EL (cell line): Measurements from ENCODE around the gene ISCA2.

Source experiments
- DNase-seq: peaks from one replicate; pipeline ENCODE4 v3.0.0-alpha.2; 2016

ISCA2 gene

DNA sequence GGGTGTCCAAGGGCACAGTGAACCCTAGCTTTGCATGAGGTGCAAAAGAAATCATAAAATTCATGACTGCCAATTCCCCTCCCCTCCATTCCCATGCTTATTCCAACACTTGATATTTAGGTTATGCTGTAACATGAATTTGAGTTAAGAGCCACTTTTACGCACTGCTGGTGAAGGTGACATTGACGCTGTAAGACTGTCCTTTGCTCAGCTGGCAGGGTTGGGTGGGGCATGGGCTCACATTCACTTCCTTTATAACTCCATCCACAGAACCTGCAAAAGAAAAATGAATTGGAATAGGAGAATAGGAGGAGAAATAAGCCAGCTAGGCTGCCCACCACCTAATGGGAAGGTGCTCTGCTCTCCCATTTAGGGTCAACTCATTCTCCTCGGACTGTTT, 7.4 kb upstream of the ISCA2 start:
- no peak for DNase-seq

DNA sequence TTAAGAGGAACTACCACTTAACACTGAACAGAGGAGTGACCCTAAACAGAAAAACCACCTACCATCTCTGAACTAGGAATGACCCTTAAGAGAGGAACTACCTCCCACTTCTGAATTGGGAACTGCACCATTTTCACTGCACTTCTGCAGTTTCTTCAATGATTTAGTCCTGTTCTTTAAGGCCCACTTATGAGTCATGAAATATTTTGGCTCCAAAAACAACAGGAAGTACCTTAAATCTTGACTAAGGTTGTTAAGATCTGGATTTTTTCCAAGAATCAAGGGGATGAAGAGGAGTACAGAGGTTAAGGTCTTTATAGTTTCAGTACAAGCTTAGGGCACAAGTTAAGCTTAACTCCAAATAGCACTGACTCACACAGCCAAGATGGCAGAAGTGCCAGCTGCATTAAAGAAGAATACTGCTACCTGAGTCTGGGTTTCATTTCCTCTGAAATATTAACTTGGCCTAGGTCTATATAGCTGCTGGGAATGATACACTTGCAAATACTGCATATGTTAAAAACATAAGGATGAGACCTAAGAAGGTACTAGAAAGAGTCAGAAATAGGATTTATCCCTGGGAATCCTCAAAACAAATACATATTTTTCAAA, 4.7 kb upstream of the ISCA2 start:
- DNase-seq = peak; percentile 77

DNA sequence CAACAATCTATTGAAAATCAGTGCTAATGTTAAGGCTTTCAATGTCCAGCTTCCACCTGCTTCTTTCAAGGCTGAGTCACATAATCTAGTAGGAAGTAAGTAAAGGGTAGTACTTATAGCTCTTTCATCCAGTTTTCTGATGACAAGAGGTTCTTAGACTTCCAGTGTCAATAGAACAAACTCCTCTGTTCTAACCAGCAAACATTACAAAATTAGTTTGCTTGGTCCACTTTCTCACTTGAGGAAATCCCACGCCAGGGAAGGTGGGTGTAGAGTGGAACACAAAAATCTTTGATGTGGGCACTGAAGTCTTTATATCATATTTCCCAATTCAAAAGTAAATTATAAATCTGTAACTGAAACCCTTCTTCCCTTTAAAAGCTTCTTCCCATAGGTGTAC, 3.1 kb upstream of the ISCA2 start:
- no peak for DNase-seq

DNA sequence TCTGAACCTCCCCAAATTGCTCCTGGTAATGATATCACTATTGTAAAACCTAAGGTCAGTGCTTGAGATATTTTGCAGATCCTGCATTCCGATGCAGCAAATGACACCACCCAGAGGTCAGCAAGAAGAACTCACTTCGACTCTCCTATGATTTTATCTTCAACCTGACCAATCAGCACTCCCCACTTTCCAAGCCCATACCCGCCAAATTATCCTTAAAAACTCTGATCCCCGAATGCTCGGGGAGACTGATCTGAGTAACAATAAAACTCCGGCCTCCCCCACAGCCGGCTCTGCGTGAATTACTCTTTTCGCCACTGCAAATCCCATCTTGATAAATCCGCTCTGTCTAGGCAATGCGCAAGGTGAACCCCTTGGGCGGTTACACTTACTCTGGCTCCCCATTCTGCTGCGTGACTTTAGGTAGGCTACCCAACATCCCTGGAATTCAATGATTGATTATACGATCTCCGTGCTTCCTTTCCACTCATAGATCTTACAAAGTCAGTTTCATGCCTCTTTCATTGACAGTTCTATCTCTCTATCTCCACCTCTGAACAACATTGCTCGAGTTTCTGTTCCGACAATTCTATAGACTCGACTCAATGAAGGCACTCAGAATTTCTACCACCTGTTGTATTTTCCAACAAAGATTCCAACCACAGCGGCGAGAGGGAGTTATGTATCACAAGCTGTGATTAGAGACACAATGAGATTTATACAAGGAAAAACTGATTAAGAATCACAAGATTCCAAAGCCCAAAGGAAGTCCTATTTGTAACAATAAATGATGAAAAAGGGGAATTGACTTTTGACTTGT, 1.4 kb upstream of the ISCA2 start:
- DNase-seq = peak; percentile 65

DNA sequence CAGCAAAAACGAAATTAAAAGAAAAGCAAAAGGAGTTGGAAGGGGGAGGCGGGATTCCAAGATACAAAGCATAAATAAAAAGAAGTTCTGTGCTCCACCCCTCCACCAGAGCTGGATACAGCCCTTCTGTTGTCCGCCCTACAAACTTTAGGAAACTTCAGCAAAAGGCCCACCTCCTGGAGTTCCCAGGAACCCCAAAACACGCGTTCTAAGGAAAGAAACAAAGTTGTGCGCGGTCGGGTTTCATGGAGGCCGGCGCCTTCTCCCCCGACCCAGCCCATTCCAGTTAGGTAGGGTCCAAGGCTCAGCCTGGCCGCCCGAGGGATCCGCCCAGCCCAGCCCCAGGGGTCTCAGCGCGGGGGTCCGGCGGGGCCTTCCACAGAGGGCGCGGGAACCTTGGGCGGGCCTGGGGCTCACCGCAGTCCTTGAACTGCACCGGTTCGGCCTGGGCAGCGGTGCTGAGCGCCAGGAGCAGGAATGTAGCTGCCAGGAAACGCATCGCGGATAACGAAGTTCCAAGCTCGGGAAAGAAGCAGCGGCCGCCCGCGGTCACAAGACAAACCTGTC, 706 bp upstream of the ISCA2 start, which contains the start of gene NPC2:
Gene NPC2, minus strand, starts transcription at position 530 of the 567 bp plus-strand sequence. Its CDS starts 31 bp downstream, at position 499.
- DNase-seq = no peak

DNA sequence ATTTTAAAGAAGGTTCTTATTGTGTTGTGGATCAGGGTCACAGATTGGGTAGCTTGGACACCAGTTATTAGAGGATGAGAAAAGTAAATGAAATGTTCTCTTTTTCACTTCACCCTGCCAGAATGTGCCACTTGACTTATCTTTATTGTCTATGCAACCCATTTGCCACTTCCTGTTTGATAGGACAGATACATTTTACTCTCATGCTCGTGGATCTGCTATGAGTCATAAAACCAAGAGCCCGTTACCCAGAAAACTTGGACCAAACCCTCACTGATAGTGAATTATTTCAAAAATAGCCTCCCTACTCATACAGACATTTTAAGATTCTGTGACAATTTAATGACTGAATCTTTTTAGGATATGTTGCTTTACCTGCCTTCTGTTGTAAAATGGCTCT, 1.8 kb downstream of the ISCA2 start:
- no peak for DNase-seq

DNA sequence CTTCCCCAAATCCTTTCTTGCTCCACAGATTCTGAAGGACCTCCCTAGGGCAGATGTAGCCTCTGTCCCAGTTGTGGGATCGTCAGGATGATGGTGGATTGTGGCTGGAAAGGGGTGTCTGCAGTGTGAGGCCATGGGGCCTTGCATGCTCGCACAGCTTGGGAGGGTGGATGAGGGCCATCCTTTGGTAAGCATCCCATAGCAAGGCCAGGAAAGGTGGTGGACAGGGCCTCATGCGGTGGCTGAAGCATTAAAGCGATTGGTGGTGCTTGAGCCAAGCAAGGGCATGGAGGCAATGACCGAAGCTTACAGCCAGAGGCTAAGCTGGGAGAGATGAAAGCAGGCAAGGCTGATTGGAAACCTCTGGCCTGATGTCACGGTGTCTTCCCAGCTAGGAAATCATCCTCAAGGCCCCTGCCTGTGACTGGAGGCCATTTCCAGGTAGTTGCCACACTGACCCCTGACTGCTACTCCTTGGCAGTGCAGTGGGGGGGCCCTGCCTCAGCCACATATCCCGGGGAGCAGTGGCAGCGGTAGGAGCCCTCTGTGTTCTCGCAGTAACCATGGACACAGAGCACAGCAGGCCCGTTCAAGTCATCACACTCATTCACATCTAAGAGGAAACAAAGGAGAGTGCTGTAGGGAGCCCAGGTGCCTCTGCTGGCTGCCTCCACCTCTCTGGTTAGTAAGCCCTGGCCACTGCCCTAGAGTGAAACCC, 7.0 kb downstream of the ISCA2 start:
- no peak for DNase-seq

DNA sequence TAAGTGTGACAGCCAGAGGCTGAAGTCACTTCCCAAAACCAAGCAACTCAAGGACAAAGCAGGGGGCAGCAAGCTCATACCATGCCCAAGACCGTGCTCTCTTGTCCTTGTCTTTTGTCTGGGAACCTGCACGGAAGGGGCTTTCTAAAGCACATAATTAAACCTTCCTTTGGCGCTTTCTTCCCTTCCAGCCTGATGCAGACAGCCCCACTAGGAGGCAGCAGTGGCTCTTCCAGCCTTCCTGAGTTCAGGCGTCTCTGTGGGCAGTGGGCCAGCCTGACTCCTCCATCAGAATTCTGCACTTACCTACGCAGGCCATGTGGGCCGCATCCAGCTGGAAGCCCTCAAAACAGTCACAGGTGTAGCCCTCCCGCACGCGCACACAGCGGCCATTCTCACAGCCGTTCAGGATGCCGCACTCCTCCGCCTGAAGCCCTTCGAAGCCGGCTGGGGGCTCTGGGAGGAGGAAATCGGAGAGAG, 7.6 kb downstream of the ISCA2 start:
- peak; percentile 67 for DNase-seq

DNA sequence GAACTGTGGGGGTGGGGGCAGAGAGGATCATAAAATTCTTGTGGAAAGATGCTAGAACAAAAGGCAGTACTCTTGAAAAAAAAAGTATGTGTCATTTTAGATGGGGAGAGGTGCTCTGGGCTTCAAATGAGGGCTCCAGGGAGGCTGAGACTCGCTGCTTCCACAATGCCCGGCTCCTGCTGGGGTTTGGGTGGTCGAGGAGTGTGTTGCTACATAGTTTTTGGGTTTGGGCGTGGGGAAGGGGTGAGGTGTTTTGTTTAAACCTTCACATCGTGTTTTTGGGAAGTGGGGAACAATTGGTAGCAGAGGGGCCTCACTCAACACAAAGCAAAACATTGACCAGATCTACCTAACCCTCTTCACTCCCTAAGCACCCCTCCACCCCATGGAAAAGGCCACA, 8.1 kb downstream of the ISCA2 start:
- no peak for DNase-seq

DNA sequence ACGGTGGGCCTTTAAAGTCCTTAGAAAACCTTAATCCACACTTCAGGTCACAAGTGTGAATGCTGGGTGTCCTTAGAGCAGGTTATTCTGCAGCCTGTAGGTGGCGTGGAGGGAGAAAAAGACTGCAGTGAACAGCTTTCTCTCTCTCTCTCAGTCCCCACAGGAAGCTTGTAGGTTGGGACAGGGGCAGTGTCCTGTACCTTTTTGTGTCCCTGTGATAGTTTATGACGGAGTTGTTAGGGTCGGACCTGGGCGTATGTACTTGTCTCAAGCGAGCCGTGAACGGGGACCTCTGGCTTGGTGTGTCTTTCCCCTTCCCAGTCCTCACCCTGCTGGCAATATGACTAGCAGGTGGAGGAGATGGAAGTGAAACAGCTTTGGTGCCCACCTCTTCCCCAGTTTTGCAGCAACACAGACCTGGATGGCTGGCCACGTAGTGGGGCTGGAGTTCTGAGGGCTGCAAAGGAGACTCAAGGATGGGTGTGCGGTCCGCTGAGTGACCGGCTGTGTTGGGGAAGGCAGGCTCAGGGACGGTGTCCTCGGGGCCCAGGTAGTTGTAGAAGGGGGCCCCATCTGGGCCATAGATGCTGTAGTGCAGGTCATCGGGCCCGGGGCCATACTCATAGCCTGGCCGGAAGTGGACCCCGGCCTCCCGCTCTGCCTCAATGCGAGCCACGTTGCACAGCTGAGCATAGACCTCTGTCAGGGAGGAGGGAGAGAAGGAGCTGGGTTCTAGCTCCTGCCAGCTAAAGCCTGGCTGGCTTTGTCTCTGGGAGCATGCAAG, 8.9 kb downstream of the ISCA2 start:
- DNase-seq = peak; percentile 33

DNA sequence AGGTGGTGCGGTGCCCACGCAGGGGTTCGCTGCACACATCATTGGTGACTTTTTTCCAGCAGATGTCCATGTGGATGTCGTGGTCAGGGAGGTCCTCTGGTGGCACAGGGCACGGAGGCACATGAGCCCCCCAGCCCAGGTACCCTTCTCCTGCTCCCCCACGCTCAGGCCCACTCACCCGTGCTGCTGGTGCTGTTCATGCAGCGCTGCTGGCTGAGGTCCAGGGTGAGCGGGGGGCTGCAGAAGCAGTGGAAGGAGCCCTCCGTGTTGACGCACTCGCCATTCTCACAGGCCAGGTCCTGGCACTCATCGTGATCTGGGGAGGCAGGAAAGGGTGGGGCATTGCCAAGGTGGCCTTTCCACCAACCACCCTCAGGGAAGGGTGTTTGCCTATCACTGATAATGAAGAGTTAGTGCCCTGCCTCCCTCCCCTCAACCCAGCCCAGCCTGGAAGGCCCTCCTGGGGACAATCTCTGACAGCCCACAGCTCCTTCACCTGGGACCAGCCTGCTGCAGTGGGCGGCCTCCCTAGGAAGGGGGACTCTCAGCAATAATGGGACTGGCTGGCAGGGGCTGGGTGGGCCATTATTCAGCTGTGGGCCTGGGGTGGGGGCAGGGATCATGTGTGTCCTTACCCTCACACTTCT, 9.8 kb downstream of the ISCA2 start:
- no peak for DNase-seq

DNA sequence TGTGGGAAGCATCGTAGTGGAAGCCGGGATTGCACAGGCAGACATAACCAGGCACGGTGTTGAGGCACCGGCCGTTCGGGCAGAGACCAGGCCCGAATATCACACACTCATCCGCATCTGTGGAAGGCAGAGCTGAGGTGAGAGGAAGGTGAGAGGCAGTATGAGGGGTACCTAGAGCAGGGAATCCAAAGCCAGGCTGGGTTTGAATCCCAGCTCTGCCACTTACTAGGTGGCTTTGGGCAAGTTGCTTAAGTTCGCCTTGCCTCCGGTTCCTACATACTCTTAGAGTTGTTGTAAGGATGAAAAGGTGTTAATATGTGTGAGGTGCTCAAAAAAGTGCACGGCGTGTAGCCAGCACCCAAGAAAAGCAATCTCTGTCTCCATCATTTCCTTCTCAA, 10.4 kb downstream of the ISCA2 start:
- DNase-seq = no peak

DNA sequence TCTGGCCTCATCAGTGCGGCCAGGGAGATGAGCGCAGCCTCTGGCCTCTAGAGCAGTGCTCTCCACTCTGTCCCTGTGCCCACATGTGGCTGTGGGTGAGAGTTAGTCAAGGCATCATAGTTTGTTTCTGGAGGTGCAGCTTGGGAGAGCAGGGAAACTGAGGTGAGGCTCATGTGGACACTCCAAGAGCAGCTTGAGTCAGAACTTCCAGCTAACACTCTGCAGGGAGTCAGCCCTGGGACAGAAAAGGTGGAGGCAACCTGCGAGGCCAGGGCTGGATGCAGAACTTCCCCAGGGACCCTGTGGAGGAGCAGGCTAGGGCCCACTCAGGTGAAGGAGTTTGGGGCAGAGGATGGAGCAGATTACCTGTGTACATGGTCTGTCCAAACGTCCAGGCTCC, 10.8 kb downstream of the ISCA2 start:
- DNase-seq = no peak

DNA sequence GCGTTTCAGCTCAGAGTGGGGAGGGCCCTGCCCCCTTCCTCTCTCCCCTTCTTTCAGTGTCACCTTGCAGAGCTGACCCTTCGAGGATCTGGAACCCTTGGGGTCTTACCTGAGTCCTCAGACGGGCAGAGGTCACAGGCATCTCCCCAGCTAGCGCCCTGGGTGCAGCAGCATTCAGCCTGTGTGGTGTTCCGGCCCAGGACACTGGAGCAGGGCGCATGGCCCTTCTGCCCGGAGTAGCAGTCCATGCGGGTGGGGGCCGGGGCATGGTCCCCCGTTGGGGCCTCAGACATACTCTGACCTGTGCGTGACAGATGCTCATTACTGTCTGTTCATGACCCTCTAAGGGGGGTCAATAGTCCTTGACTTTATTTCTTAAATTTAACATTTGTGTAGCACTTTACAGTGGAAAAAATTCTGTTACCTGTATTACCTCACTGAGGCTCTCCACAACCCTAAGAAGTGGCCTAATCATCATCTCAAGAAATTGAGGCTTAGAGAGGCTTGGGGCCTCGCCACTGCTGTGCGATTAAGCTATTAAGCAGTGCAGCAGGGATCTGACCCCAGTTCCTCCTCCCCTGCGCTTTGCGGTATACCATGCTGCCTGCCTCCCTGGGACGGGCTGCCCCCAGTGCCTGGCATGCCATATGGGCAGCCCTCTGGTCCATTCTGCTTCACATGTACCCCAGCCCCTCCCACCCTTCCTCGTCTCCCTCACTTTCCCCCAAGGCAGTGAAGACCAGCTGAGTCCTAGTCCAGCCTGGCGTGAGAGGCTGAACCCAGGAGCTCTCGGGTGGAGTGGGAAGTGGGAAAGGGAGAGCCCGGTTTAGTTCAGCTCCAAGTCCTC, 11.5 kb downstream of the ISCA2 start:
- DNase-seq = no peak

DNA sequence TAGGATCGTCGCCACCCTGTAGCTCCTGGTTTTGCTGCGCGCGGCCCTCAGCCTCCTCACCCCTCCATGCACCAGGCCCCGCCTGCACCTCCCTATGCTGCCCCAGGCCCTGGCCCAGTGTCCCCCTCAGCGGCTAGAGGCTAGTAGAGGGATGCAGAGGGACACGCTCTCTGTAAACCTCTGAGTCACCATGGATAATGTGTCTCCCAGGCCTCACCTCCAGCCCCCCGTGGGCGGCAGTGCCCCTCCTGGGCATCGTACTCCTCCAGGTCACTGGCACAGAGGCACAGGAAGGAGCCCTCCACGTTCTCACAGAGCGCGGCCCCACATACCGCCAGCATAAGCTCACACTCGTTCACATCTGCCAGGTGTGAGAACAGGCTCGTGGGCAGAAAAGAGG, 12.3 kb downstream of the ISCA2 start:
- DNase-seq = no peak

DNA sequence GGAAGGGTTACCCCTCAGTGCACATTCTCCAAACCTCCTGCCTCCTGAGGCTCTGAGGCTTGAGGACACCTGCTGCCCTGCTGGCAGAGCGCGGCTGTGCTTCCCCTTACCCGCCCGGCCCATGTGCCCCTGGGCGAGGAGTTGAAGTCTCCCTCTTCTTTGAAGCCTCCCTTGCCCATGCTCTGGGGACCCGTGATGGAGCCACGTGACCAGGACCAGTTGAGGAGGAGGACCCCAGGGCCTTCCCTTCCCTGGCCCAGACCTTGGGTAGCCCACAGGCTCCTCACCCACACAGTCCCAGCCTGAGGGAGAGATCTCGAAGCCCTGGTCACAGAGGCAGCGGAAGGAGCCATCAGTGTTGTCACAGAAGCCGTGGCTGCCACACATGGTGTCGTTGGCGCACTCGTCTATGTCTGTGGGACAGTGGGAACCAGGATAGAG, 12.9 kb downstream of the ISCA2 start:
- no peak for DNase-seq

DNA sequence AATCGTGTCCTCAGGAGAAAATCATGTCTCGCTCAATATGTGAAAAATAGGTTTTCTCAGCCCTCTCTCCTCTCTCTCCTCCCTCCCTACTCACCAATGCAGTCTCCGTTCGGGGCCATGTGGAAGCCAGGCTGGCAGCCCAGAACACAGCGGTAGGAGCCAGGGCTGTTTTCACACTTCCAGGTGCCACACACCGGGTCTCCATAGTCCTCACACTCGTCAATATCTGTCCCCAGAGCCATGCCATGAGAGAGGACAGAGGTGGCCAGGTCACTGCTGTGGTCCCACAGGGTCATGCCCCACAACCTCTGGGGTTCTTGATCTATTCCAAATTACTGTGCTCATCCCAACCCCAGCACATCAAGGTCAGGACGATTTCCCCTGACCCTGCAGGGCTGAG, 13.5 kb downstream of the ISCA2 start:
- no peak for DNase-seq

DNA sequence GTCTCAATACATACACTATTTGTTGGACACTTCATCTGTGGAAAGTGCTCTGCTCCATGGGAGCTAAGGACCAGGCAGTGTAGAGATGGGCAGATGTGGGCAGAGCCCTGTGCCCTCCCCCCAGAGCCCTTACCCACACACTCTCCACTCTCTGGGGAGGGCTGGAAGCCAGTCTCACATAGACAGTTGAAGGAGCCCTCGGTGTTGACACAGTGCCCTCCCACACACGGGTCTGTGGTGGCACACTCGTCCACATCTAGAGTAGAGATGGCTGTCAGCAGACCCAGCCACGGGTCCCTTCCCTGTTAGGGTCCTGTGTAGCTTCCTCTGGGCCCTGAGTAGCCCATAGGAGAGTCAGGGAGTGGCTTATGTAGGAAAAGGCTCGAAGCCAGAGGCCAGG, 14.3 kb downstream of the ISCA2 start:
- DNase-seq = no peak

DNA sequence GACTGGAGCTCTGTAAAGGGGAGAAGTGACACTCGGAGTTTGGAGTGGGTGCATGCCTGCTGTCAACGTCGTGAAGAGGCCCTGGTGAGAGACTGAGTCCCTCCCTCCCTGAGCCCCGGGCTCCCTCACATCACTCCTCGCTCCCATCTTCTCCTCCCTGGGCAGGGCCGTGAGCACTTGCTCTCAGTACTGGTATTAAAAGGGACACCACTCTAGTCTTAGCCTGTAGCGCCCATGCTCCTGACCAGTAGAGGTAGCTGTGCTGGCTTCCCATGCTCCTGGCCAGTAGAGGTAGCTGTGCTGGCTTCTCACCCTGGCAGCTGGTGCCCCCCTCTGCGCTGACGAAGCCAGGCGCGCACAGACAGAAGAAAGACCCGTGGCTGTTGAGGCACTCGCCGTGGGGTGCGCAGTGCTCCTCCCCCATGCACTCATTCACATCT, 14.7 kb downstream of the ISCA2 start:
- DNase-seq = no peak

DNA sequence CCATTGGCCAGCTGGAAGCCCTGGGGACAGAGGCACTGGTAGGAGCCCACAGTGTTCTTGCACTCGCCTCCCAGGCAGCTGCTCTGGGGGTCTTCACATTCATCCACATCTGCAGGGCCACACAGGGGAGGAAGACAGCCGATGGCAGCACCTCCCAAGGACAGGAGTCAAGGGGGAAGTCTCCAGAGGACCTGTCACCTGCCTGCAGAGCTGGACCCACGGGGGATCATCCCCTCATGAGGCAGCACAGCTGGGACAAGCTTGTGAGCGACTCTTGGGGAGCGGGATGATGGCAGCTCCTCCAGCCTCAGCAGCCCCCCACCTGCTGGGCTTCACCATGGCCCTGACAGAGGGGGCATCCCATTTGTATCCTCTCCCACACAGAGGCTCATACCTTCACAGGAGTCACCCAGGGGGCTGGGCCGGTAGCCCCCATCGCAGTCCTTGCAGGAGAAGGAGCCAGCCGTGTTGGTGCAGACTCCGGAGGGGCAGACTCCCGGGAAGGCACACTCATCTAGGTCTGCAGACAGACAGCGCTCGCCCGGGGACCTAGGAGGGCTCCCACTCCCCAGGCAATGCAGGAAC, 15.4 kb downstream of the ISCA2 start:
- no peak for DNase-seq
